ENCODE results near the gene FAT4.
A peak's percentile ranks its signal among the peaks of the same experiment; 100 is the strongest.

The FAT4 gene

GRCh38 chr4:125314676-125315575 lies at the start of gene FAT4:
FAT4 (plus strand) TSS chr4:125314955; CDS start chr4:125316412, 1,457 bp downstream.
- in situ Hi-C loops (cut with HindIII; ENCODE audit: low sequenced_read_pairs): no loop called here
- peak within 1 kb of the TSS; percentile 98 for H3K4me3 ChIP-seq (ENCODE audit: low read depth, low read length)
- peak; percentile 7 for TF ChIP-seq CTCF (IDR thresholded peaks at IDR 0.05; ENCODE audit: low read depth, low read length, missing control alignments)
- DNase-seq (ENCODE audit: low read depth): peak; percentile 95

- no peak for DNase-seq (ENCODE audit: low read depth)
- in situ Hi-C loops (cut with HindIII; ENCODE audit: low sequenced_read_pairs): no loop called here
- no peak overlapping the region for H3K4me3 ChIP-seq (ENCODE audit: low read depth, low read length)
- TF ChIP-seq CTCF (IDR thresholded peaks at IDR 0.05; ENCODE audit: low read depth, low read length, missing control alignments): no peak
Measured at GRCh38 chr4:125265846-125266245, 48.9 kb upstream of the FAT4 start.

- in situ Hi-C loops (cut with HindIII; ENCODE audit: low sequenced_read_pairs): no loop called here
- no peak overlapping the region for H3K4me3 ChIP-seq (ENCODE audit: low read depth, low read length)
- no peak for DNase-seq (ENCODE audit: low read depth)
- TF ChIP-seq CTCF (IDR thresholded peaks at IDR 0.05; ENCODE audit: low read depth, low read length, missing control alignments): no peak
Measured at GRCh38 chr4:125266901-125267604, 47.7 kb upstream of the FAT4 start.

GRCh38 chr4:125267630-125268029 lies 47.1 kb upstream of the FAT4 start:
- no peak for DNase-seq (ENCODE audit: low read depth)
- TF ChIP-seq CTCF (IDR thresholded peaks at IDR 0.05; ENCODE audit: low read depth, low read length, missing control alignments): no peak
- no peak overlapping the region for H3K4me3 ChIP-seq (ENCODE audit: low read depth, low read length)
- in situ Hi-C loops (cut with HindIII; ENCODE audit: low sequenced_read_pairs): no loop called here

GRCh38 chr4:125268068-125268755 lies 46.5 kb upstream of the FAT4 start:
- DNase-seq (ENCODE audit: low read depth): no peak
- no peak overlapping the region for H3K4me3 ChIP-seq (ENCODE audit: low read depth, low read length)
- in situ Hi-C loops (cut with HindIII; ENCODE audit: low sequenced_read_pairs): no loop called here
- no peak for TF ChIP-seq CTCF (IDR thresholded peaks at IDR 0.05; ENCODE audit: low read depth, low read length, missing control alignments)

- H3K4me3 ChIP-seq (ENCODE audit: low read depth, low read length): no peak overlapping the region
- in situ Hi-C loops (cut with HindIII; ENCODE audit: low sequenced_read_pairs): no loop called here
- DNase-seq (ENCODE audit: low read depth): no peak
- no peak for TF ChIP-seq CTCF (IDR thresholded peaks at IDR 0.05; ENCODE audit: low read depth, low read length, missing control alignments)
Measured at GRCh38 chr4:125276811-125277210, 37.9 kb upstream of the FAT4 start.

Data from astrocyte of the cerebellum (primary cell).